DND-41 (cell line): ENCODE data around the gene TMEM203.

ENCODE experiments used
- EZH2 ChIP-seq: IDR thresholded peaks from 3 replicates; pipeline ENCODE4 v1.6.1; 2012; ENCODE audit warnings: borderline replicate concordance, low read depth, mild to moderate bottlenecking, moderate library complexity, low read length, inconsistent platforms; ENCODE audit not compliant: severe bottlenecking
- TF ChIP-seq, protein P1 (sequence below): IDR thresholded peaks from 2 replicates; pipeline ENCODE4 v1.5.1; 2012; ENCODE audit warnings: borderline replicate concordance, low read length, moderate library complexity, mild to moderate bottlenecking; ENCODE audit not compliant: poor library complexity, severe bottlenecking; ENCODE audit errors: extremely low read depth

DNA sequence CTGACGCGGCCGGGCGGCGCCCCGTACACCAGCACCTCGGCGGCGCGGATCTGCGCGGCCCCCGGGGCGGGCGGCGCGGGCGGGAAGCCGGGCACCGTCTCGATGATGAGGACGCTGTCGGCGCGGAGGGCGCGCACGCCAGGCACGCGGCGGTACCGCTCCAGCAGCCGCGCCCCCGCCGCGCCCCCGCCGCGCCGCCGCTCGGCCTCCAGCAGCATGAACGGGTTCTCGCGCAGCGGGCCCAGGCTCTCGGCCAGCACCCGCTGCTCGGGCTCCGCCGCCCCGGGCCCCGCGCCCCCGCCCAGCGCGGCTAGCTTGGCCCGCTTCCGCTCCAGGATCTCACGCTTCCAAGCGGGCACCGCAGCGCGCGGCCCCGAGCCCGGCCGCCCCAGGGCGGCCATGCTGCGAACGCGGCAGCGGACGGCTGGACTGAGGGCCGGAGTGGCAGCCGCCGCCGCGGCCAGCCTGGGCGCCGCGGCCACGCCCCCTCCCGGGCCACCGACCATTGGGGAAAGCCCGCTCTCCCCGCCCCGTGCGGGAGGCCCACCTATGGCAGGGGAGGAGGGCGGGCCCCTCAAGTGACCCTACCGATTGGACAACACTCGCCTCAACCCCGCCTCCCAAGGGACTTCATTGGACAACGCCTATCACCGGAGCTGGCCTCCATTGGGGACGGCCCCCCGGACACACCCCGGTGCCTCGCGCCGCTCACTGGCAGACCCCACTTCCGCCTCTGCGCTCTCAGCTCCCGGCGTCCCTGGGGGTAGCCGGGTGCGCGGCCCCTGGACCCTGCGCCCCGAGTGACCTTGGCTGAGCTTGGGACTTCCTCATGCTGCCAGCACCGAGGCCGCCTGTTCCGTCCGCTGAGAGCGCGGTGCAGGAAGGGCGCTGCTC is 4.9 kb downstream of the TMEM203 start, which contains the start of gene TPRN:
- TF ChIP-seq, protein P1, sequence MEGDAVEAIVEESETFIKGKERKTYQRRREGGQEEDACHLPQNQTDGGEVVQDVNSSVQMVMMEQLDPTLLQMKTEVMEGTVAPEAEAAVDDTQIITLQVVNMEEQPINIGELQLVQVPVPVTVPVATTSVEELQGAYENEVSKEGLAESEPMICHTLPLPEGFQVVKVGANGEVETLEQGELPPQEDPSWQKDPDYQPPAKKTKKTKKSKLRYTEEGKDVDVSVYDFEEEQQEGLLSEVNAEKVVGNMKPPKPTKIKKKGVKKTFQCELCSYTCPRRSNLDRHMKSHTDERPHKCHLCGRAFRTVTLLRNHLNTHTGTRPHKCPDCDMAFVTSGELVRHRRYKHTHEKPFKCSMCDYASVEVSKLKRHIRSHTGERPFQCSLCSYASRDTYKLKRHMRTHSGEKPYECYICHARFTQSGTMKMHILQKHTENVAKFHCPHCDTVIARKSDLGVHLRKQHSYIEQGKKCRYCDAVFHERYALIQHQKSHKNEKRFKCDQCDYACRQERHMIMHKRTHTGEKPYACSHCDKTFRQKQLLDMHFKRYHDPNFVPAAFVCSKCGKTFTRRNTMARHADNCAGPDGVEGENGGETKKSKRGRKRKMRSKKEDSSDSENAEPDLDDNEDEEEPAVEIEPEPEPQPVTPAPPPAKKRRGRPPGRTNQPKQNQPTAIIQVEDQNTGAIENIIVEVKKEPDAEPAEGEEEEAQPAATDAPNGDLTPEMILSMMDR: no peak
- TF ChIP-seq EZH2: no peak
